GM18868 (cell line): Measurements from ENCODE around the gene SLC25A43.

ENCODE experiments used
- ATAC-seq: cut with Tn5 transposase; IDR thresholded peaks from one replicate; pipeline ENCODE4 v1.9.1; 2021; ENCODE audit warnings: mild to moderate bottlenecking, moderate library complexity; ENCODE audit not compliant: unreplicated experiment

The SLC25A43 gene

GRCh38 chrX:119495734-119496726 lies 96.9 kb downstream of the SLC25A43 start:
- ATAC-seq = no peak

GRCh38 chrX:119497185-119497584 lies 98.0 kb downstream of the SLC25A43 start:
- ATAC-seq = no peak

- no peak for ATAC-seq
Observed at GRCh38 chrX:119500061-119500800, 101.1 kb downstream of the SLC25A43 start.

GRCh38 chrX:119501511-119502148 lies 102.5 kb downstream of the SLC25A43 start:
- ATAC-seq = no peak

GRCh38 chrX:119502727-119503483 lies 103.8 kb downstream of the SLC25A43 start:
- ATAC-seq = no peak

GRCh38 chrX:119503484-119503861 lies 104.3 kb downstream of the SLC25A43 start:
- no peak for ATAC-seq
